Pulmonary artery endothelial cell (primary cell): ENCODE measurements around the gene SYCE3. TPM values are rescaled to one million over a fixed set of nuclear protein-coding genes. Genes with fewer than 3 reads are reported as not detected.

Experiments used
- DNase-seq: peaks from one replicate; pipeline ENCODE4 v3.0.0-alpha.2; 2011; ENCODE audit warnings: low read depth, low spot score
- total RNA-seq: library from RNA; depleted of rRNA; stranded (reverse); fragments of >200 nt; gene quantifications from 2 replicates; pipeline ENCODE4 v1.2.3, GENCODE V29; 2014

The SYCE3 gene
- total RNA-seq, 1 donor from 2014 or later: not detected

DNA sequence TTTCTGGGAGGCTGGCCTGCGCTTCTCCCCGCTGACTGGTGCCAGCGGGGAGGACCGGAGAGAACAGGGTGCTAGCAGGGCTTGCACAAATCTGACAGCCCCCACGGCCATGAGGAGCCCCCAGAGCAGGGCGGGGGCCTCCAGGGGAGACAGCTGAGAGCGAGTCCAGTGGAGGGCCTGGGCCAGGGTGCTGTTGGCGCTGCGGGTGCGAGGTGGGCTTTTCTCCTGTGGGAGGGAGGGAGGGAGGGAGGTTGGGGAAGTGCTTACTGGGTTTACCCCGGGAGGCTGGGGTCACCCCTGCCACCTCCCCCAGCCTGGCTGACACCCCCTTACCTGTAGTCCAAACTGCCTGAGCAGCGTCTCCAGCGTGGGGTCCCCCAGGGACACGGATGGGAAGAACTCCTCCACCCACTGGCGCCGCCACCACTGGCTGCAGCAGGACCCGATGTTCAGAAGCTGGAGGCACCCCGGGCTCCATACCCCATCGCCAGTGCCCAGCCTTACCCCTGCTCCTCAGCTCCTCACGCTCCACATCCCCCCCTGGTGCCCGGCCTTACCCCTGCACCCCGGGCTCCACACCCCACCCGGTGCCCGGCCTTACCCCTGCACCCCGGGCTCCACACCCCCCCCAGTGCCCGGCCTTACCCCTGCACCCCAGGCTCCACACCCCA, 59.1 kb downstream of the SYCE3 start:
- no peak for DNase-seq

GRCh38 chr22:50502628-50503474, 59.9 kb downstream of the SYCE3 start:
- no peak for DNase-seq

GRCh38 chr22:50502096-50502495, 60.6 kb downstream of the SYCE3 start:
- DNase-seq: no peak

Other genes starting within 250 kb of the SYCE3 start
- gene DENND6B, start 235.9 kb downstream of the SYCE3 start, total RNA-seq: 1.1 and 1.3 TPM in 2 replicates
- 62.3 and 72.9 TPM in 2 replicates for gene PPP6R2, start 219.6 kb downstream of the SYCE3 start, total RNA-seq
- 42.0 and 58.1 TPM in 2 replicates for gene SBF1, start 87.9 kb downstream of the SYCE3 start, total RNA-seq
- gene ADM2, start 81.4 kb downstream of the SYCE3 start, total RNA-seq: 0.18 and 0.20 TPM in 2 replicates
- not detected in 2 replicates for gene MIOX, start 76.1 kb downstream of the SYCE3 start, total RNA-seq
- 29.5 and 33.4 TPM in 2 replicates for gene LMF2, start 55.2 kb downstream of the SYCE3 start, total RNA-seq
- gene NCAPH2, start 54.7 kb downstream of the SYCE3 start, total RNA-seq: 32.1 and 47.6 TPM in 2 replicates
- 1.8 and 2.3 TPM in 2 replicates for gene SCO2, start 37.3 kb downstream of the SYCE3 start, total RNA-seq
- gene TYMP, start 32.9 kb downstream of the SYCE3 start, total RNA-seq: 11.3 and 14.4 TPM in 2 replicates
- not detected in 2 replicates for gene KLHDC7B, start 17.0 kb downstream of the SYCE3 start, total RNA-seq
- 0.92 and 2.7 TPM in 2 replicates for gene CPT1B, start 15.5 kb upstream of the SYCE3 start, total RNA-seq
- 25.3 and 27.5 TPM in 2 replicates for gene CHKB, start 19.9 kb upstream of the SYCE3 start, total RNA-seq
- 0.11 and 0.13 TPM in 2 replicates for gene MAPK8IP2, start 37.9 kb upstream of the SYCE3 start, total RNA-seq
- gene ARSA, start 65.2 kb upstream of the SYCE3 start, total RNA-seq: 11.2 and 13.1 TPM in 2 replicates
- gene SHANK3, start 109.9 kb upstream of the SYCE3 start, total RNA-seq: 12.2 and 15.1 TPM in 2 replicates
- 0.13 TPM in 1 of 2 replicates, not detected in the other for gene ACR, start 175.3 kb upstream of the SYCE3 start, total RNA-seq
- gene RABL2B, start 220.7 kb upstream of the SYCE3 start, total RNA-seq: 6.5 and 6.9 TPM in 2 replicates